A549 treated with AZD9567 at 1 μM for 4 hours (cell line): ENCODE results near the gene PRR20B. TPM values are rescaled to one million over a fixed set of nuclear protein-coding genes. Genes with fewer than 3 reads are reported as not detected.

Experiments
- total RNA-seq: library from RNA; stranded (reverse); fragments of 200-300 nt; extraction: Qiagen RNA extraction; gene quantifications from 5 replicates; pipeline ENCODE4 v1.2.3, GENCODE V29; 2022; ENCODE audit not compliant: insufficient read depth

PRR20B gene
- not detected in 5 replicates for total RNA-seq

GRCh38 chr13:57147188-57147587, at the start of gene PRR20B:
TSS of gene PRR20B (plus strand) at chr13:57147488. CDS start at chr13:57147875, 387 bp downstream.

DNA sequence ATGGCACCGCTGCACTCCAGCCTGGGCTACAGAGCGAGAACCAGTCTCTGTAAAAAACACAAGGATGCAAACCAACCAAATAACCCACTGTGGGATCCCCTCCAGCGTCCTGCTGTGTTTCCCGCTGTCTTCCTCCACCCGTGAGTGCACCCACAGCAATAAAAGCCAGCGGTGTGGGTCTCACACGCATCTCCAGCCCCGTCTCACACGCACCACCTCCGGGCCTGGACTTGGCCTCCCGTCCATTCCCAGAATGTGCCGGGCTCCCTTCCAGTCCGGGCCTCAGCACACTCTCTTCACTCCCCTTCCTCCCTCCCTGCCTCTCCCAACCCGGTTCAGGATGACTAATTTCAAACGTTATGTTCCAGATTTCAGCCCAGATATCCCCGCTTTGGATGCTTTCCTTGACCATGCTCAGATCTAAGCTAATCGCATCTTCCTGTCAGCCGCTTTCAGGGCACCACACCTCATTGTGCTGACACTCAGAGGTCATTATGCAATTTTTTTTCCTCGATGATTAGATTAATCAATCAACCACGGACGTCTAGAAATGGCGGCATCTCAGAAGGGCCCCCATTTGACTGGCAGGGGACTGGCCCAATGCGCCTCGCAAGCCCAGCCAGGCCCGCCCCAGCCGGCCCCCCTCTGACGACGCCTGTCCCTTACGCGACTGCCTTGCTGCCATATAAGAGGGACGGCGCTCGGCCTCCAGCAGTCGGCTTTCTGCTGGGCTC, 6.9 kb upstream of the PRR20B start, which contains the start of gene PRR20A:
TSS of gene PRR20A (plus strand) at position 684 of the 734 bp plus-strand sequence. CDS start 387 bp downstream, outside the sequence.

DNA sequence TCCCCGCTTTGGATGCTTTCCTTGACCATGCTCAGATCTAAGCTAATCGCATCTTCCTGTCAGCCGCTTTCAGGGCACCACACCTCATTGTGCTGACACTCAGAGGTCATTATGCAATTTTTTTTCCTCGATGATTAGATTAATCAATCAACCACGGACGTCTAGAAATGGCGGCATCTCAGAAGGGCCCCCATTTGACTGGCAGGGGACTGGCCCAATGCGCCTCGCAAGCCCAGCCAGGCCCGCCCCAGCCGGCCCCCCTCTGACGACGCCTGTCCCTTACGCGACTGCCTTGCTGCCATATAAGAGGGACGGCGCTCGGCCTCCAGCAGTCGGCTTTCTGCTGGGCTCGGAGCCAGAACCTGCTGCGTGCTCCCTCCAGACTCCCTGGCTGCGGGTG, 6.5 kb downstream of the PRR20B start, which contains the start of gene PRR20C:
TSS of gene PRR20C (plus strand) at position 301 of the 400 bp plus-strand sequence. CDS start 387 bp downstream, outside the sequence.

GRCh38 chr13:57160332-57160731, 13.0 kb downstream of the PRR20B start, which contains the start of gene PRR20D:
TSS of gene PRR20D (plus strand) at chr13:57160632. CDS start at chr13:57161019, 387 bp downstream.

DNA sequence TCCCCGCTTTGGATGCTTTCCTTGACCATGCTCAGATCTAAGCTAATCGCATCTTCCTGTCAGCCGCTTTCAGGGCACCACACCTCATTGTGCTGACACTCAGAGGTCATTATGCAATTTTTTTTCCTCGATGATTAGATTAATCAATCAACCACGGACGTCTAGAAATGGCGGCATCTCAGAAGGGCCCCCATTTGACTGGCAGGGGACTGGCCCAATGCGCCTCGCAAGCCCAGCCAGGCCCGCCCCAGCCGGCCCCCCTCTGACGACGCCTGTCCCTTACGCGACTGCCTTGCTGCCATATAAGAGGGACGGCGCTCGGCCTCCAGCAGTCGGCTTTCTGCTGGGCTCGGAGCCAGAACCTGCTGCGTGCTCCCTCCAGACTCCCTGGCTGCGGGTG, 19.6 kb downstream of the PRR20B start, which contains the start of gene PRR20E:
TSS of gene PRR20E (plus strand) at position 301 of the 400 bp plus-strand sequence. CDS start 387 bp downstream, outside the sequence.

Other genes starting within 250 kb of the PRR20B start
- gene PRR20A, start 6.6 kb upstream of the PRR20B start, total RNA-seq: not detected in 5 replicates
- not detected in 5 replicates for gene PRR20C, start 6.6 kb downstream of the PRR20B start, total RNA-seq
- gene PRR20D, start 13.1 kb downstream of the PRR20B start, total RNA-seq: not detected in 5 replicates
- not detected in 5 replicates for gene PRR20E, start 19.7 kb downstream of the PRR20B start, total RNA-seq